ENCODE measurements around the gene NT5M. TPM values are rescaled to one million over a fixed set of nuclear protein-coding genes. Genes with fewer than 3 reads are reported as not detected.

Gene NT5M
- total RNA-seq, 2 donors from 2014 or later, result 6.5 to 11.8 TPM

GRCh38 chr17:17309356-17309755 is 6.2 kb downstream of the NT5M start:
- 75 to 92% methylated on average over 1 of the region's 1 CpG for WGBS, 2 experiments (ENCODE audit: insufficient coverage in 1 of 2, insufficient read length in 1 of 2)
- Histone ChIP-seq H3K4me1 (ENCODE audit: control insufficient read depth, insufficient read depth, low read length) (no peaks in the 10 kb centered on the region), H3K9ac (ENCODE audit: extremely low read depth, low read length, poor library complexity, severe bottlenecking) (no peak overlapping the region), H3K9me3 (ENCODE audit: control insufficient read depth, low read length) (no peaks in the 10 kb centered on the region), H3K36me3 (ENCODE audit: control insufficient read depth, insufficient read depth, low read length) (no peaks in the 10 kb centered on the region), H3K4me3 (ENCODE audit: low read length) (no peak overlapping the region), H3K27ac (ENCODE audit: low read depth, low read length) (no peak overlapping the region), H3K27me3 (ENCODE audit: control insufficient read depth, insufficient read depth, low read length, poor library complexity, severe bottlenecking) (peaks cover 2% of the 10 kb centered on the region)
- no peak overlapping the region for H3K4me3 Mint-ChIP-seq
- TF ChIP-seq CTCF (conservative IDR thresholded peaks at IDR 0.05), result no peak
- peaks cover 6% of the 10 kb centered on the region for H3K4me1 Mint-ChIP-seq
- peaks cover 30% of the 10 kb centered on the region for H3K36me3 Mint-ChIP-seq (ENCODE audit: low read depth)
- peaks cover 8% of the 10 kb centered on the region for H3K27me3 Mint-ChIP-seq (ENCODE audit: insufficient read depth)
- peaks cover 13% of the 10 kb centered on the region for H3K9me3 Mint-ChIP-seq
- no peak overlapping the region for H3K27ac Mint-ChIP-seq
- no peak for DNase-seq

- 66 to 72% methylated on average over 12 of the region's 12 CpGs for WGBS, 2 experiments (ENCODE audit: insufficient coverage in 1 of 2, insufficient read length in 1 of 2)
- no peak overlapping the region for H3K4me3 Mint-ChIP-seq
- H3K4me3 ChIP-seq (ENCODE audit: low read length), result no peak overlapping the region
- DNase-seq, result peak; percentile 95
- H3K27me3 Mint-ChIP-seq (ENCODE audit: insufficient read depth), result no peaks in the 10 kb centered on the region
- no peaks in the 10 kb centered on the region for H3K4me1 ChIP-seq (ENCODE audit: control insufficient read depth, insufficient read depth, low read length)
- H3K9me3 ChIP-seq (ENCODE audit: control insufficient read depth, low read length), result no peaks in the 10 kb centered on the region
- no peak overlapping the region for H3K27ac ChIP-seq (ENCODE audit: low read depth, low read length)
- H3K27me3 ChIP-seq (ENCODE audit: control insufficient read depth, insufficient read depth, low read length, poor library complexity, severe bottlenecking), result no peaks in the 10 kb centered on the region
- H3K9me3 Mint-ChIP-seq, result peaks cover 13% of the 10 kb centered on the region
- peak; percentile 81 for TF ChIP-seq CTCF (conservative IDR thresholded peaks at IDR 0.05)
- no peak overlapping the region for H3K9ac ChIP-seq (ENCODE audit: extremely low read depth, low read length, poor library complexity, severe bottlenecking)
- no peak overlapping the region for H3K27ac Mint-ChIP-seq
- peaks cover 10% of the 10 kb centered on the region for H3K4me1 Mint-ChIP-seq
- peaks cover 25% of the 10 kb centered on the region for H3K36me3 Mint-ChIP-seq (ENCODE audit: low read depth)
- no peaks in the 10 kb centered on the region for H3K36me3 ChIP-seq (ENCODE audit: control insufficient read depth, insufficient read depth, low read length)
Measured at GRCh38 chr17:17313350-17313991, 10.3 kb downstream of the NT5M start.

- H3K9me3 Mint-ChIP-seq, result peaks cover 13% of the 10 kb centered on the region
Measured at GRCh38 chr17:17314501-17315071, 11.4 kb downstream of the NT5M start.

More at GRCh38 chr17:17314501-17315071, 11.4 kb downstream of the NT5M start:
- Histone ChIP-seq H3K9me3 (ENCODE audit: control insufficient read depth, low read length) (no peaks in the 10 kb centered on the region), H3K36me3 (ENCODE audit: control insufficient read depth, insufficient read depth, low read length) (no peaks in the 10 kb centered on the region), H3K27ac (ENCODE audit: low read depth, low read length) (no peak overlapping the region), H3K4me1 (ENCODE audit: control insufficient read depth, insufficient read depth, low read length) (no peaks in the 10 kb centered on the region), H3K4me3 (ENCODE audit: low read length) (no peak overlapping the region), H3K27me3 (ENCODE audit: control insufficient read depth, insufficient read depth, low read length, poor library complexity, severe bottlenecking) (no peaks in the 10 kb centered on the region), H3K9ac (ENCODE audit: extremely low read depth, low read length, poor library complexity, severe bottlenecking) (no peak overlapping the region)
- Mint-ChIP-seq H3K4me1 (peaks cover 10% of the 10 kb centered on the region), H3K27me3 (ENCODE audit: insufficient read depth) (no peaks in the 10 kb centered on the region), H3K4me3 (no peak overlapping the region), H3K36me3 (ENCODE audit: low read depth) (peaks cover 15% of the 10 kb centered on the region), H3K27ac (no peak overlapping the region)
- DNase-seq, result peak; percentile 43
- 87 to 91% methylated on average over 5 of the region's 5 CpGs for WGBS, 2 experiments (ENCODE audit: insufficient coverage in 1 of 2, insufficient read length in 1 of 2)
- no peak for TF ChIP-seq CTCF (conservative IDR thresholded peaks at IDR 0.05)
